Measurements from ENCODE around the gene TBC1D16.

GRCh38 chr17:80012765-80013741, 22.6 kb downstream of the TBC1D16 start:
- TF ChIP-seq, protein P1, sequence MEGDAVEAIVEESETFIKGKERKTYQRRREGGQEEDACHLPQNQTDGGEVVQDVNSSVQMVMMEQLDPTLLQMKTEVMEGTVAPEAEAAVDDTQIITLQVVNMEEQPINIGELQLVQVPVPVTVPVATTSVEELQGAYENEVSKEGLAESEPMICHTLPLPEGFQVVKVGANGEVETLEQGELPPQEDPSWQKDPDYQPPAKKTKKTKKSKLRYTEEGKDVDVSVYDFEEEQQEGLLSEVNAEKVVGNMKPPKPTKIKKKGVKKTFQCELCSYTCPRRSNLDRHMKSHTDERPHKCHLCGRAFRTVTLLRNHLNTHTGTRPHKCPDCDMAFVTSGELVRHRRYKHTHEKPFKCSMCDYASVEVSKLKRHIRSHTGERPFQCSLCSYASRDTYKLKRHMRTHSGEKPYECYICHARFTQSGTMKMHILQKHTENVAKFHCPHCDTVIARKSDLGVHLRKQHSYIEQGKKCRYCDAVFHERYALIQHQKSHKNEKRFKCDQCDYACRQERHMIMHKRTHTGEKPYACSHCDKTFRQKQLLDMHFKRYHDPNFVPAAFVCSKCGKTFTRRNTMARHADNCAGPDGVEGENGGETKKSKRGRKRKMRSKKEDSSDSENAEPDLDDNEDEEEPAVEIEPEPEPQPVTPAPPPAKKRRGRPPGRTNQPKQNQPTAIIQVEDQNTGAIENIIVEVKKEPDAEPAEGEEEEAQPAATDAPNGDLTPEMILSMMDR (IDR thresholded peaks at IDR 0.05; ENCODE audit: low read depth, low read length): no peak
- TF ChIP-seq POLR2A (IDR thresholded peaks at IDR 0.05; ENCODE audit: extremely low read depth, insufficient read length) (no peak), MYC (IDR thresholded peaks at IDR 0.05; ENCODE audit: low read depth, low read length) (no peak)
- TF ChIP-seq, protein P2, sequence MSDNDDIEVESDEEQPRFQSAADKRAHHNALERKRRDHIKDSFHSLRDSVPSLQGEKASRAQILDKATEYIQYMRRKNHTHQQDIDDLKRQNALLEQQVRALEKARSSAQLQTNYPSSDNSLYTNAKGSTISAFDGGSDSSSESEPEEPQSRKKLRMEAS (IDR thresholded peaks at IDR 0.05; ENCODE audit: low read depth, low read length): no peak
